DOHH2 (cell line): ENCODE measurements around the gene FIBCD1.

Source experiments
- H3F3A ChIP-seq: fragments of 200-600 bp; sonication (generic), shearing (Covaris generic); 2 replicates; pipeline ENCODE4 v1.6.0; 2016; ENCODE audit warnings: antibody characterized with exemption, mild to moderate bottlenecking; ENCODE audit not compliant: control insufficient read depth, insufficient read depth
- H3K27ac ChIP-seq: fragments of 200-600 bp; sonication (generic); 2 replicates; pipeline ENCODE4 v1.5.1; 2014; ENCODE audit warnings: low read depth, mild to moderate bottlenecking, low read length, moderate library complexity
- H3K27me3 ChIP-seq: fragments of 200-600 bp; sonication (generic); 2 replicates; pipeline ENCODE4 v1.6.1; 2014; ENCODE audit warnings: mild to moderate bottlenecking, low read length, mixed read lengths; ENCODE audit not compliant: control insufficient read depth
- H3K36me3 ChIP-seq: fragments of 200-600 bp; sonication (generic); 2 replicates; pipeline ENCODE4 v1.6.1; 2014; ENCODE audit warnings: mild to moderate bottlenecking, low read length, moderate library complexity, mixed read lengths; ENCODE audit not compliant: control insufficient read depth
- H3K4me1 ChIP-seq: fragments of 200-600 bp; sonication (generic); 2 replicates; pipeline ENCODE4 v1.6.1; 2014; ENCODE audit warnings: mild to moderate bottlenecking, low read length, mixed read lengths; ENCODE audit not compliant: control insufficient read depth
- H3K4me2 ChIP-seq: fragments of 200-600 bp; sonication (generic); 2 replicates; pipeline ENCODE4 v1.6.0; 2014; ENCODE audit warnings: mild to moderate bottlenecking, low read length, moderate library complexity
- H3K4me3 ChIP-seq: fragments of 200-600 bp; sonication (generic); 2 replicates; pipeline ENCODE4 v1.5.1; 2014; ENCODE audit warnings: mild to moderate bottlenecking, low read length, mixed read lengths
- H3K79me2 ChIP-seq: fragments of 200-600 bp; sonication (generic); 2 replicates; pipeline ENCODE4 v1.6.1; 2014; ENCODE audit warnings: mild to moderate bottlenecking, low read length, mixed read lengths; ENCODE audit not compliant: control insufficient read depth
- H3K9me2 ChIP-seq: fragments of 200-600 bp; sonication (generic); replicated peaks from 2 replicates; pipeline ENCODE4 v1.6.1; 2014; ENCODE audit warnings: mild to moderate bottlenecking, low read length, mixed read lengths; ENCODE audit not compliant: control insufficient read depth
- H3K9me3 ChIP-seq: fragments of 200-600 bp; sonication (generic); 2 replicates; pipeline ENCODE4 v1.6.1; 2014; ENCODE audit warnings: antibody characterized with exemption, low read length, mixed read lengths; ENCODE audit not compliant: control insufficient read depth, insufficient read depth
- H4K20me1 ChIP-seq: fragments of 200-600 bp; sonication (generic); 2 replicates; pipeline ENCODE4 v1.6.0; 2014; ENCODE audit warnings: low read depth, mild to moderate bottlenecking, antibody characterized with exemption, low read length, moderate library complexity; ENCODE audit not compliant: control insufficient read depth, insufficient read depth
- EZH2phosphoT487 ChIP-seq: fragments of 200-600 bp; sonication (generic); IDR thresholded peaks from 2 replicates; pipeline ENCODE4 v1.6.1; 2017; ENCODE audit warnings: borderline replicate concordance, mild to moderate bottlenecking, antibody characterized with exemption, low read length, moderate library complexity, mixed read lengths
- TF ChIP-seq, protein P1 (sequence below): fragments of 200-600 bp; sonication (generic); IDR thresholded peaks from one replicate; pipeline ENCODE4 v1.5.1; 2014; ENCODE audit warnings: antibody characterized with exemption, mild to moderate bottlenecking, low read depth, low read length; ENCODE audit not compliant: poor library complexity, severe bottlenecking

Gene FIBCD1

GRCh38 chr9:130922893-130923610, 16.0 kb downstream of the FIBCD1 start:
- H3F3A ChIP-seq: no peaks in the 10 kb centered on the region
- H3K27ac ChIP-seq: no peak overlapping the region
- no peaks in the 10 kb centered on the region for H3K9me2 ChIP-seq
- H3K4me3 ChIP-seq: no peak overlapping the region
- TF ChIP-seq, protein P1, sequence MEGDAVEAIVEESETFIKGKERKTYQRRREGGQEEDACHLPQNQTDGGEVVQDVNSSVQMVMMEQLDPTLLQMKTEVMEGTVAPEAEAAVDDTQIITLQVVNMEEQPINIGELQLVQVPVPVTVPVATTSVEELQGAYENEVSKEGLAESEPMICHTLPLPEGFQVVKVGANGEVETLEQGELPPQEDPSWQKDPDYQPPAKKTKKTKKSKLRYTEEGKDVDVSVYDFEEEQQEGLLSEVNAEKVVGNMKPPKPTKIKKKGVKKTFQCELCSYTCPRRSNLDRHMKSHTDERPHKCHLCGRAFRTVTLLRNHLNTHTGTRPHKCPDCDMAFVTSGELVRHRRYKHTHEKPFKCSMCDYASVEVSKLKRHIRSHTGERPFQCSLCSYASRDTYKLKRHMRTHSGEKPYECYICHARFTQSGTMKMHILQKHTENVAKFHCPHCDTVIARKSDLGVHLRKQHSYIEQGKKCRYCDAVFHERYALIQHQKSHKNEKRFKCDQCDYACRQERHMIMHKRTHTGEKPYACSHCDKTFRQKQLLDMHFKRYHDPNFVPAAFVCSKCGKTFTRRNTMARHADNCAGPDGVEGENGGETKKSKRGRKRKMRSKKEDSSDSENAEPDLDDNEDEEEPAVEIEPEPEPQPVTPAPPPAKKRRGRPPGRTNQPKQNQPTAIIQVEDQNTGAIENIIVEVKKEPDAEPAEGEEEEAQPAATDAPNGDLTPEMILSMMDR: no peak
- no peak for TF ChIP-seq EZH2phosphoT487
- no peaks in the 10 kb centered on the region for H3K36me3 ChIP-seq
- no peak overlapping the region for H3K4me2 ChIP-seq
- peaks cover 21% of the 10 kb centered on the region for H3K4me1 ChIP-seq
- H3K79me2 ChIP-seq: no peaks in the 10 kb centered on the region
- H3K27me3 ChIP-seq: no peaks in the 10 kb centered on the region; the same call in 1 of the 2 replicates
- no peaks in the 10 kb centered on the region for H4K20me1 ChIP-seq
- no peaks in the 10 kb centered on the region for H3K9me3 ChIP-seq

- H4K20me1 ChIP-seq: no peaks in the 10 kb centered on the region
- no peak overlapping the region for H3K27ac ChIP-seq
- no peak overlapping the region for H3K4me3 ChIP-seq
- H3K4me2 ChIP-seq: no peak overlapping the region
- H3K9me2 ChIP-seq: no peaks in the 10 kb centered on the region
- no peaks in the 10 kb centered on the region; the same call in 1 of the 2 replicates for H3K27me3 ChIP-seq
- no peaks in the 10 kb centered on the region for H3F3A ChIP-seq
- H3K4me1 ChIP-seq: peaks cover 12% of the 10 kb centered on the region
- TF ChIP-seq, protein P1: no peak
- no peak for TF ChIP-seq EZH2phosphoT487
- no peaks in the 10 kb centered on the region for H3K36me3 ChIP-seq
- H3K9me3 ChIP-seq: no peaks in the 10 kb centered on the region
- H3K79me2 ChIP-seq: no peaks in the 10 kb centered on the region
These were observed 16.8 kb downstream of the FIBCD1 start for GRCh38 chr9:130921989-130922892.

- Histone ChIP-seq H3K4me3 (no peak overlapping the region), H3K79me2 (no peaks in the 10 kb centered on the region), H3F3A (no peaks in the 10 kb centered on the region), H3K9me2 (no peaks in the 10 kb centered on the region), H3K4me1 (peaks cover 9% of the 10 kb centered on the region), H3K36me3 (no peaks in the 10 kb centered on the region), H3K9me3 (no peaks in the 10 kb centered on the region), H3K27ac (no peak overlapping the region), H3K4me2 (no peak overlapping the region), H3K27me3 (no peaks in the 10 kb centered on the region; the same call in 1 of the 2 replicates), H4K20me1 (no peaks in the 10 kb centered on the region)
- TF ChIP-seq, protein P1: no peak
- no peak for TF ChIP-seq EZH2phosphoT487
These were observed 17.6 kb downstream of the FIBCD1 start for GRCh38 chr9:130921300-130921988.
